GOT3 (cell line): Measurements from ENCODE around the gene HS3ST5.
"Not testable (repeated sequence)": the region's sequence is repeated elsewhere in the genome, so short reads cannot be mapped to it uniquely, and the experiment has no call there.

Experiments
- DNase-seq: peaks from one replicate; lab custom pipeline; 2025; ENCODE audit warnings: mixed read lengths; lab: John Stamatoyannopoulos, UW

HS3ST5 gene

GRCh38 chr6:114334237-114334636 lies 8.6 kb downstream of the HS3ST5 start:
- DNase-seq, result no peak

GRCh38 chr6:114327074-114327473 lies 15.7 kb downstream of the HS3ST5 start:
- DNase-seq, result no peak

- DNase-seq, result no peak
These were observed 19.0 kb downstream of the HS3ST5 start for GRCh38 chr6:114323784-114324183.

DNA sequence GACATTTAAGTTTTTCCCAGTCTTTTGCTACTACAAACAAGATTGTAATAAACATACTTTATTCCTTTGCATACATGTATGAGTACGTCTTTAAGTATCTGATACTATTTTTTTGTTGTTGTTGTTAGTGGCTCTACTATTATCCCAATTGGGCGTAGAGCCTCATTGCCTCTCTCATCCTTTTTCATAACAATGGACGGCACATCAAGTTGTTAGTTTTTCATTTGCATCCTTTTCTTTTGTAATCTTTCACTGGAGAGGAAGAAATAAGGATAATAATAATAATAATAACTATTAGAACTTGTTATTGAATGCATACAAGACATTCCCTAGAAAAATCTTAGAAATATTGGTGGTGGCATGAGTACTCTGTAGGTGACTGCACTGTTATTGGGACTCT lies 23.1 kb downstream of the HS3ST5 start:
- DNase-seq, result no peak

DNA sequence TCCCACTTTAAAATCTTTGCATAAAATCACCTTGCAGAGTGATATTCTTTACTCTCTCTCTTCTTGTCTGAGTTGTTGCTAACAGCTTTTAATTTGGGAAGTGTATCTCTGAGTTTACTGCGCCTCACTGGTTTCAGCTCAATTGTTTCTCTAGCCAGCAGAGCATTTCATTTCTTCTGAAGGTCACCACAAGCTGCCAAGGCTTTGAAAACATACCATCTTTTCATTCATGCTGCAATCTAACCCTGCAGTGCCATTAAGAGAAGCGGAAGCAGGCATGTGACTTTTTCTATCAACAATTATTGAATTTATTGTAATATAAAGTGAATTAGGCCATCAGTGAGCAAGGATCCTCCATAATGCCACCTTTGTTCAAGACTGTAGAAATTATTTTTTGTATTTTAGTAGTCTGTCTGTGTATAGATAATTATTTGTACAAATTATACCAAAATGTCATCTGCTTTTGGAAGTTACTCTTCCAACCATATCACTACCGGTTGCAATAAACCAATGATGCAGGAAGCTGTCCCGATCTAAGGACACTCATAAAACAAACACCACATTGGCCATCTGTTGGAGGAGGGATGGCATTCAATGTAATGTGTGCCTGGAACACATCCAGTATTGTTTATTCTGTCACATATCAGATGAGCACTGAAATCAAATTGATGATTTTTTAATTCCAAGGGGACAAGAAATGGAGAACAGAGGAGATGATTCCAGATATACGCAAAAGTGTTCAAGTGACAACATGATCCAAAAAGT lies 26.8 kb downstream of the HS3ST5 start:
- no peak for DNase-seq

- DNase-seq, result not testable (repeated sequence)
These were observed 29.0 kb downstream of the HS3ST5 start for GRCh38 chr6:114313816-114314215.

GRCh38 chr6:114312931-114313330 lies 29.9 kb downstream of the HS3ST5 start:
- DNase-seq, result no peak

DNA sequence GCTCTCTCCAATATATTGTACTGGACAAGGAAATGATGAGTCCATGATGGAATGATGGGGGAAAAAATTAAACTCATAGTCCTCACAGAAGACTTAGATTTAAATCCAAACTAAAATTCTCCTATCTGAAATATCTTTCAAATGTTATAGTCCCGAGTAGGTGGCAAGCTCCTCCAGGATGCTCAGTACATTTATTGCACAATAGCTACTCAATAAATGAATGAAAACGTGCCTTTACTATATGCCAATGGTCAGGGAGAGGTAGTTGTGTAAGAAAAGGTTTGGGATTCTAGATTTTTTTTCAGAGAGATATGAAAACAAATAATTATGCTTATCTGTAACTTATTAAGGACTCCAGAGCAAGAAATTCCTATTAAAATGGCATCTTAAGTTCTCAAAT lies 32.8 kb downstream of the HS3ST5 start:
- DNase-seq, result no peak

GRCh38 chr6:114304304-114304887 lies 38.4 kb downstream of the HS3ST5 start:
- DNase-seq, result no peak

DNA sequence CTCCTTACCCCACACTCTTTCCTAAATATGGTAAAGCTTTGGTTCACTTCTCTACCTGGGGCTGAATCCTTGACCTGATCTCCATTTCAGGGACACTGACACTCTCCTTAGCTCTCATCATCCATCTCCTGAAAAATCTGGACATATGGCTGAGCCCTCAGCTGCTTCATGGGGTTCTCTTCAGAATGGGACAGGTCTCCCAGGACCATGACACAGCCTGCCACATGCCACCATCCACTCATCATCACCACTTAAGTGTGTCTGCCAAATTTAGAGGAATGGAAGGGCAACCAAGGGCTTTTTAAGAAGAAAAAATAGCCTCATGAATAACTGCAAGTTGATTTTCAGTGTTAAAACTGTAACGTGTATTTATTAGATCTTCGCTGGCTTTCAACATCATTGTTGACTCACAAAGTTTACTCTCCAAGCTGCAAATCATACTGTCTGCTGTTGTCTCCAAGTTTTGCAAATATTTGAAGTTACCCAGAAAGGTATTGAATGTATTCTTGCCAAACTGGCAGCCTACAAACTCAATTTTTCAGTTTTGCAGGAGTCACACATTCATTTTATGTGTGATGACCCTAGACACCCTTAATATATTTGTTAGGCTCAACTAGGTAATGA lies 41.1 kb downstream of the HS3ST5 start:
- no peak for DNase-seq

DNA sequence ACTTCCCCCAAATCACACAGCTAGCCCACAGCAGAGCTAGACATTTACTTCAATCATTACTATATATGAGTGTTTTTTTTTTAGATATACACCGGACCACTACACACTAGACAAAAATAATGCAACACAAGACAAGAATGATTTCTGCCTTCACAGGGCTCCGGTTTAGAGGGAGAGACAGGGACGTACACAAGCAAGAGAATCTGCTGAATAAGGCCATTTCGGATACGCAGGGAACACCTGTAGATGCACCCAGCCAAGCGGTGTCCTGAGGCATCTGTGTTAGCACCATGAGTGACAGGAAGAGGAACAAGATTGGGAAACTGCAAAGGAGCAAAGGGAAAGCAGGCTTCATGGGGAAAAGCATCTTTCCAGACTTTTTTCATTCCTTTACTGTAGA lies 45.7 kb downstream of the HS3ST5 start:
- DNase-seq, result no peak

- DNase-seq, result no peak
These were observed 50.4 kb downstream of the HS3ST5 start for GRCh38 chr6:114292431-114292830.

GRCh38 chr6:114291428-114291827 lies 51.4 kb downstream of the HS3ST5 start:
- DNase-seq, result no peak

GRCh38 chr6:114290864-114291263 lies 52.0 kb downstream of the HS3ST5 start:
- DNase-seq, result no peak

- DNase-seq, result no peak
These were observed 53.9 kb downstream of the HS3ST5 start for GRCh38 chr6:114288701-114289495.

DNA sequence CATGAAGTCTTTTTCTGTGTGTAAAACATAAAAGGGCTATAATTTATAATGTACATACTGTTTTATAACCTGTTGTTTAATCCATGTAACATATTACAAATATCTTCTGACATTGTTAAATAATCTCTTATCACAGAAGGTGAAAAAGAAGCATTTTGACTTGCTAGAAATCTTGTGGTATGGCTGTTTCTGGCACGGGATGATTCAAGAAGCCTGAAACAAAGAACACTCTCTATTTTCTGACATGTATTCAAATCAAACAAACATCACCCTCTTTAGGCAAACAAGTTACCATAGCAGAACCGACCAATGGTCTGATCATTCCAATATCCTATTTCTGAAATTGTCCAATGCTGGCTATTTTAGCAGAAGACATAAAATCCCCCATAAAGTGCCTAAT lies 55.4 kb downstream of the HS3ST5 start:
- no peak for DNase-seq

DNA sequence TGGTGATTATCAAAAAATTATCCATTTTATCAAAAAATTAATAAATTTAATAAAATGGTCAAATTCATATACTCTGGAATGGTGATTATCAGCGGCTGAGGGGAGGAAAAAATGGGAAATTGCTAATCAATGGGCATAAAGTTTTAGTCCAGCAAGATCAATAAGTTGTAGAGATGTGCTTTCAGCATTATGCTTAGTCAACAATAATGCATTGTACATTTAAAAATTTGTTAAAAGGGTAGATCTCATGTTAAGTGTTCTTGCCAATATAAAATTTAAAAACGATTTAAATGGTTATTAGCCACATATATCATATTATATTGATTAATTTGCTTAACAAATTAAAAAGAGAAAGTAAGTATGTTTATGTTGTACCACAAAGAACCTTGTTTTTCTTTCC lies 56.6 kb downstream of the HS3ST5 start:
- DNase-seq, result no peak

DNA sequence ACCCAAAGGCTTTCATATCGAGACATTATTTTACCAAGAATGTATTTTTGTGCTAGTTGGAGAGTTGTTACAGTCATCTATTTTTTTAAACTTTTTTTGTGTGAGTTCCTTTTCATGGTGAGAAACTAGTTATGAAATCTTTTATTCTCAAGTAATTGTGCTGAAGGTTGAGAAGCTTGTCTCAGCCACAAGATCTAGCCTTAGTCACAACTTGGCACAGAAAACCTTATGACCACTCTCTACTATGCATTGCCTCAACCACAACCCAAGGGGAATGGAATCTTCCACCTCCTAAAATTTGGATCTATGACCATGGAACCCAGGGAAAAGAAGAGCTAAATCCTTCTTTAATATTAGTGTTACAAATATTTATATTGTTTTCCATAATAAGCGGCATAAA lies 58.5 kb downstream of the HS3ST5 start:
- no peak for DNase-seq

DNA sequence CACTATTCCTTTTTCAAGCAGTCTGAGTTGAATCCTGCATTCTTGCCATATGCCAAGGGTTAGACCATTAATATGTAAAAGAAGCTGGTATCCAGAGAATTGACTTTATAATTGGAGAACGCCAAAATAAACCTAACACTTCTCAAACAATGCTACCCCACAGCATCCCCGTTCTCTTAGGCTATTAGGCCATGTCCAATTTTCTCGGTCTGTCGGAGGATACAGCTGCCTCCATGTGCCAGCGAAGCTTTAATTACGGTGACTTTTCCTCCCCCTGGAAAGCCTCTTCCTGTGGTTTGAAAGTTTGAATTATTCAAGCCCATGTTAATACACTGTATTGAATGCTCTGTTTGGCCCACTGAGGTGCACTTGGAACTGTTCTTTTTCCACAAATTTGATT lies 60.5 kb downstream of the HS3ST5 start:
- no peak for DNase-seq

GRCh38 chr6:114281496-114281895 lies 61.3 kb downstream of the HS3ST5 start:
- no peak for DNase-seq

DNA sequence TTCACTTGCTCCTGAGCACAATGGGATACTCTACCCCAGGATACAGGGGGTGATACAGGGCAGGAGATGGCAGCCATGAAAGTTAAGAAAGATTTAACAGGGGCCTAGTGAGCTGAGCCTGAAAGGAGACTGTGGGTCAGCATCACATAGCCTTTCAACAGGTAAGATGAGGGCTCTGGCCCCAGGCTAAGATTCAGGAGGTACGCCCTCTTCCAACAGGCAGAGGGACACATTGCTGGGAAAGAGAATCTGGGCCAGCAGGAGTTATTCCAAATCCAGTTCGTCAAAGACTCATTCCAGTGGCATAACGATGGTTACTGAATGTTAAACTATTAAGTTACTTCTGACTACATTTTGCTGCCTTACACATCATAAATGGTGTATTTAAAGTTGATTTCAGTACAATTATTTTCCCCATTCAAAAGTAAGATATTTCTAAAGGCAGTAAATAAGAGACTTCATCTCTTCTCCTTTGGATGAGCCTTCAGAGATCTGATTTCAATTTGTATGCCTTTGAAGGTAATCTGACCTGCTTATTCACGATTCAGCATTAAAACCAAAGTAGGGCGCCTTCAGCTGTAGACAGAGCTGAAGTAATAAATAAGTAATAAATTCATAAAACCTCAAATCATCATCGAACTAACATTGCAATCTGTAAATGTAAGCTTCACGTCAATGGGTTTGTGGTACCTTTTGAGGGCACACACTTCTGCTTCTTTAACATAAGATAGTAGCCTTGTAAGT lies 62.4 kb downstream of the HS3ST5 start:
- DNase-seq, result no peak

DNA sequence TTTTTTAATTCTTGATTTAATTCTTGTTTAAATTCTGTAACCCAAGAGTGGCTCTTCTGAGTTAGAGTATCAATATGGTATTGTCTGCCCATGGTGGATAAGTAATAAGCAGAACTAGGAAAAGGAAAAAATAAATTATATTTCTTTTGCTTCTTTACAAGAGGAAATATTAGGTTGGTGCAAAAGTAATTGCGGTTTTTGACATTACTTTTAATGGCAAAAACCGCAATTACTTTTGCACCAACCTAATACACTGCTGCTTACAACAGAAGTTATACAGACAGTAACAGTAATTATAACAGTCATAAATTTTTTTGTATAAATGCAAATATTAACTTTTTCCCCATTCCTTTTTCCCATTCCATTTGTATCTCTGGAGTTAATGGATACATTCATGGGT lies 65.6 kb downstream of the HS3ST5 start:
- no peak for DNase-seq
